ENCODE data around the gene OR10A7.

- TF ChIP-seq JUND (IDR thresholded peaks at IDR 0.05) = no peak
- no peak for TF ChIP-seq REST (IDR thresholded peaks at IDR 0.05; ENCODE audit: low read depth, low read length)
- no peak for TF ChIP-seq CTCF (IDR thresholded peaks at IDR 0.05)
- TF ChIP-seq MEF2A (IDR thresholded peaks at IDR 0.05; ENCODE audit: borderline replicate concordance, low read depth) = no peak
- no peak for TF ChIP-seq FOXM1 (IDR thresholded peaks at IDR 0.05; ENCODE audit: low read depth)
- TF ChIP-seq MXI1 (IDR thresholded peaks at IDR 0.05; ENCODE audit: low read depth, low read length) = no peak
- TF ChIP-seq NRF1 (IDR thresholded peaks at IDR 0.05; ENCODE audit: low read depth, low read length) = no peak
- TF ChIP-seq EZH2phosphoT487 (IDR thresholded peaks at IDR 0.05; ENCODE audit: borderline replicate concordance, low read depth) = no peak
Observed at GRCh38 chr12:55220725-55221124, at the start of gene OR10A7.
